Stimulated activated CD4-positive, alpha-beta T cell treated with anti-CD3 and anti-CD28 coated beads, Interleukin-15, amount 100 ng/mL, for 1 hour (primary cell): ENCODE results near the gene DCAF6.
A peak's percentile ranks its signal among the peaks of the same experiment; 100 is the strongest.
"Not testable (repeated sequence)": the region's sequence is repeated elsewhere in the genome, so short reads cannot be mapped to it uniquely, and the experiment has no call there.

Experiments
- DNase-seq, 2 donors: peaks; one replicate each; pipeline ENCODE4 v3.0.0-alpha.2; 2020; ENCODE audit warnings: low read depth in 1 of 2, low spot score in 1 of 2

The DCAF6 gene

DNA sequence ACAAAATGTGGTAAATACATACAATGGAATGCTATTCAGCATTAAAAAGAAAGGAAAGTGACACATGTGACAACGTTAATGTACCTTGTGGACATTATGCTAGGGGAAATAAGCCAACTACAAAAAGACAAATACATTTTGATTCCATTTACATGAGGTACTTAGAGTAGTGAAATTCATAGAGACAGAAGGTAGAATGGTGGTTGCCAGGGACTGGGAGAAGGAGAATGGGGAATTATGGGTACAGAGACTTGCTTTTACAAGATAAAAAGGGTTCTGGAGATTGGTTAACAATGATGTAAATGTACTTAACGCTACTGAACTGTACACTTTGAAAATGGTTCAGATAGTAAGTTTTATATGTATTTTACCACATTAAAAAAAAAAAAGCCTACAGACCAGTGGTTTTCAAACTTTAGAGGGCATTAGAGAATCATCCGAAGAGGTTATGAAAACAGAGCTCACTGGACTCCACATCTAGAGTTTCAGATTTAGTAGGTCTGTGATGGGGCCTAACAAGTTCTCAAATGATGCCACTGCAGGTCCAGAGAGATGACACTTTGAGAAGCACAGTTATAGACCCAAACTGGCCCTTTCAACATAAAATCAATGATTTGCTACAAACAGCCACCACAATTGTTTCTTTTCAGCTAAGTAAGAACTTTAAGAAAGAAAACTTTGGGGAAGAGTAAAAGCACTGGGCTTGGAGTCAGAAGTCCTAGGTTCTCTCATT, 13.0 kb upstream of the DCAF6 start:
- no peak for DNase-seq

DNA sequence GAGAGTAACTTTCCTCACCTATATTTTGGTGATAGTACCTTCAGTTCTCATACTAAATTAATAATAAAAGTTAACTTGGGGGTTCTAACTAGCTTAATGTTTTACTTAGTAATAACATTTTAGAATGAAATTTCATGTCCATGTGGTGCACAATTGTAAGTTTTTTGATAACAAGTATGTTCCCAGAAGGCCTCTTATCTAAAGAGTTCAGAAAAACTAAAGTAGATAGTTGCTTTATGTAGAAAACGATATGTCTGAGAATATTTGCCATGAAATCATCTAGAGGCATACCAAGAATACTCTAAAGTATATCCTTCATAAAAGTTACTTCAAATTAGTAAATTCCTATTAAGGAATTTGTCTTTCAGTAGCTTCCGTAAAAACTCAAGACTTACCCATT, 12.4 kb upstream of the DCAF6 start:
- DNase-seq = no peak

DNA sequence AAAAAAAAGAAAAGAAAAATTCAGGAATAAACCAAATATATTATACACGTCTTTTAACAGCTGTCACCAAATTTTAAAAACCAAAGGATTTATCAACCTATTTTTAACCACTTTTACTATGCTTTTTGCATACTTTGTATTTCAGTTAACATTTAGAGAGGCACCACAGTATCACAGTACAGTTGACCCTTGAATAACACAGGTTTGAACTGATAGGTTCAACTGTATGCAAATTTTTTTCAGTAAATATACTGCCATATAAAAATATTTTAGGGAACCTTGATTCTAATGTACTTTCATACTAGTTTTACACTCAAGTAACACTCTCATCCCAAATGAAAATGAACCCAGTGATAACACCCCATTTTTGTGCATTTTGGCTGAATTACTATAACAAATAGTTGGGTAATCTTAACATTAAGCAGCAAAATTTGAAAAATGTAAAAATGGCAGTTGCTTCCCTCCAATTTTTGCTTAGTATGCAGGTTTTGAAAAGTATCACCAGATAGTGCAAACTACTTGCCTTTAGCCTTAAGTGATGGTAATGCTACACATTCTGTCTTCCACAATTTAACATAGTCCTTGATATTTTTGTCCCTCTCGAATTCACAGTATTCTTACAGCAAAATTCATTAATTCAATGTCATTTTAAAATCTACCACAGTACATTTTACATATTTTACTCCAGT, 11.8 kb upstream of the DCAF6 start:
- DNase-seq = no peak

DNA sequence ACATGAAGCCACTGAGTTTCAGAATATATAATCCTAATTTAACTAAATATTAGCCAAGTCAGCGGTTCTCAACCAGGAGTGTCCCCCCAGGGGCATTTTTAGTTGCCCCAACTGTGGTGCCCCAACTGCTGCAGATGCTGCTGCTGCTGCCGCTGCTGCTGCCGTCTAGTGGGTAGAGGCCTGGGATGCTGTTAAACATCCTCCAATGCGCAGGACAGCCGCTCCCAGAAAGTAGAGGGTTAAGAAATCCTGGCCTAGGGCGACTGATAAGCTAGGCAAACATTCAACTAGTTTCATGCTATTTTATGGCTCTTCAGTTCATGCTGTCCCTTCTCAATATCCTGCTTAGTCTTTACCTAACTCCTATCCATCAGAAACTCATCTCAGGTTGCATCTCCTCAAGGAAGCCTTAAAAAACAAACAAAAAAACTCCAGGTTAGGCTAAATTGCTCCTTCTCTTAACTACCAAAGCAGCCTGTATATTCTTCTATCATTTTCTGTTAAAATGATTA, 9.9 kb upstream of the DCAF6 start:
- no peak for DNase-seq

- no peak for DNase-seq
Measured at GRCh38 chr1:167927046-167927754, 9.3 kb upstream of the DCAF6 start.

GRCh38 chr1:167928457-167928852, 8.0 kb upstream of the DCAF6 start:
- no peak for DNase-seq

DNA sequence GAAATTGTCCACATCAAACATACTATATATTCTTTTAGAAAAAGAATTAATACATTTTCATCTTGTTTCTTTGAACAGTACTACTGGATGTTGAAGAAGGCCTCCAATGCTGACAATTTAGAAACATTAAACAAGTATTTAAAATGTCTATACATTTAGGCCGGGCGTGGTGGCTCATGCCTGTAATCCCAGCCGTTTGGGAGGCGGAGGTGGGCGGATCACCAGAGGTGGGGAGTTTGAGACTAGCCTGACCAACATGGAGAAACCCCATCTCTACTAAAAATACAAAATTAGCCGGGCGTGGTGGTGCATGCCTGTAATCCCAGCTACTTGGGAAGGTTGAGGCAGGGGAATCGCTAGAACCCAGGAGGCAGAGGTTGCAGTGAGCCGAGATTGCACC, 7.6 kb upstream of the DCAF6 start:
- not testable (repeated sequence) for DNase-seq

DNA sequence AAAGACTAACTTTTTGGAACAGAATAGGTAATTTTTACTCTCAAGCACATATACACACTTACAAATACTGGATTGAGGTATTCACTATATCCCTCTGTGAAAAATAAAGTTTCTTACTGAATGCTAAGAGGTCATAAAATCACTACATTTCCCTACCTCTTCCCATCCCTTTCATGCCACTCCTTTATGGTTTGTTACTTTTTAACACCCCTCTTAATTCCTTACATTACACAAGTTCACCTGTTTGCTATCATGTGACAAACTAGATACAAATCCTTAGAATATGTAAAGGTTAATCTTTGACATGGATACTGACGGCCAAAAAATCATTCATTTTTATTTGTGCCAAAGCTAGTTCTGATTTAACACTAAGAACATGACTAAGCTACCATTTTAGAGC, 6.8 kb upstream of the DCAF6 start:
- no peak for DNase-seq

GRCh38 chr1:167933788-167934187, 2.7 kb upstream of the DCAF6 start:
- DNase-seq = no peak

DNA sequence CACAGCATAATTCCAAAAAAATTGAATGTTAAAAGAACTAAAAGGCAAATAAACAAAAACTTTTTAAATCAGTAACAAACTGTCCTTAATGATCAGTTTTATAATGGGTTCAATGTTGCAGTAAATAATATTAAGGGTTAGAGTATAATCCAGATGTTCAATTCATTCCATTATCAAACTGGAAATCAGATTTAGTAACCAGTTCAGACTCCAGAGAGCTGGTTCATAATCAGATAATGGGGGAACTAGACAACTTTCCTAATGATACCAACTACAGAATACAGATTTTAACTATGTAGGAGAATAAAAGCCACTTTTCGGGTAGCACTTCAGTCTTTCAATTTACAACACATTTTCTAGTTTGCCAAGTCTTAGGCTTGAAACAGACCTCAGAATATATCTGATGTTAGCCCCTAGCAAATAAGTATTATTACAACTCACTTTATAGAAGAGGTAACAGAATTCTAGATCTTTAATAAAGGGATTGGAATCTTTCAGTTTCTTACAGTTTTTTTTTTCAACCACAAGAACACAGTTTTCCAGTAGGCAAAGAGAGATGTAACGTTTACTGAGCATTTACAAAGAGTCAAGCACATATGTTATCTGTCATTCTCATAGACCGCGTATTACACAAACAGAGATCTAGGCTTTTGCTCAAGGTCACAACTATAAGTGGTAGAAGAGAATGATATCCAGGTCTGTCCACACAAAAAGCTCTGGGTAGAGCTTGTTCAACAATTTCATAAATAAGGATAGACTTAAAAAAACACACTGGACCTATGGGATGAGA, 1.9 kb upstream of the DCAF6 start:
- no peak for DNase-seq

- DNase-seq = peak in 1 of 2 donors; percentile 5
Measured at GRCh38 chr1:167935216-167936067, 1.0 kb upstream of the DCAF6 start.

DNA sequence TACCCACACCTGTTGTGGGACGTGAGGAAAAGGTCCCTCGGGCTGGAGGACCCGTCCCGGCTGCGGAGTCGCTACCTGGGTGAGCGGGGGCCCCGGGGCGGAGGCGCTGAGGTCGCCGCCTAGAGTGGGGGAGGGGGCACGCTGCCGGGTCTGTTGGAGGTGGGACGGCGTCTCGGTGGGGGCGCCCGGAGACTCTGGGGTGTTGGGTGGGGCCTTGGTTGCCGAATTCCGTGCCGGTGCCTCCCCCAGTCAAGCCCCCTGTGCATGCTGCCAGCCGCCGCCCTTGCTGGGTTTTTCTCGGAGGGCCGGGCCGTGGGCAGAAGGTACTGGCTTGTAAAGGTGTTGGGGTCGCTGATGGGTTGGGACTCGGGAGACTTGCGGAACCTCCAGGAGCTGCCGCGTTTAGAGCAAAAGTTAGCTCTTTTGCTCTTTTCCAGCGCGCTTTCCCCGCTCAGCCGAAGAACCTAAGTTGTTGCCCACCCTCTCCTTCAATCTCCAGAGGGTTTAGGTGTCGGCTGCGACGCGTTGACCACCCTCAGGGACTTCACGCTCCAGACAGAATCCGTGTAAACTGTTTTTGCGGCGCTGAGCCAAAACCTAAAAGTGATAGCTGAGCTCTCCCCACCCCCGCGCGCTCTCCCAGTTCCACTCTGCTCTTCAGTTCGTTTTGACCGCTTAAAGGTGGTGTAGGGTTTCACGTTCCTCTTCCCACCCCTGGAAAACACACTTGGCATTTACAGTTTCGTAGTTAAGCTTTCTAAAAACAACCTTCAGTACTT, 636 bp downstream of the DCAF6 start, which contains the start of gene MPC2:
TSS of gene MPC2 (minus strand) at position 143 of the 779 bp plus-strand sequence. CDS start 1,231 bp downstream, outside the sequence.
- DNase-seq = peak; percentile 30 to 53

GRCh38 chr1:167937709-167938010, 1.2 kb downstream of the DCAF6 start:
- no peak for DNase-seq

- DNase-seq = no peak
Measured at GRCh38 chr1:167938080-167938636, 1.7 kb downstream of the DCAF6 start.

- no peak for DNase-seq
Measured at GRCh38 chr1:167940264-167940663, 3.8 kb downstream of the DCAF6 start.

DNA sequence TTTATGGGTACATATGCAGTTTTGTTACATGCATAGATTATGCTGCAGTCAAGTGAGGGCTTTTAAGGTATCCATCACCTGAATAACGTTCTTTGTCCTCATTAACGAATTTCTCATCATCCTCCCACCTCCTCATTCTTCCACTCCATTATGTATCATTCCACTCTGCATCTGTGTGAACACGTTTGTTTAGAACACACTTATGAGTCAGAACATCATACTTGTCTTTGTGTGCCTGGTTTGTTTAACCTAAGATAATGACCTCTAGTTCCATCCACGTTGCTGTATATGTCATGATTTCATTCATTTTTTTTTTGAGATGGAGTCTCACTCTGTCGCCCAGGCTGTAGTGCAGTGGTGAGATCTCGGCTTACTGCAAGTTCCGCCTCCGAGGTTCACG, 7.1 kb downstream of the DCAF6 start:
- no peak for DNase-seq

DNA sequence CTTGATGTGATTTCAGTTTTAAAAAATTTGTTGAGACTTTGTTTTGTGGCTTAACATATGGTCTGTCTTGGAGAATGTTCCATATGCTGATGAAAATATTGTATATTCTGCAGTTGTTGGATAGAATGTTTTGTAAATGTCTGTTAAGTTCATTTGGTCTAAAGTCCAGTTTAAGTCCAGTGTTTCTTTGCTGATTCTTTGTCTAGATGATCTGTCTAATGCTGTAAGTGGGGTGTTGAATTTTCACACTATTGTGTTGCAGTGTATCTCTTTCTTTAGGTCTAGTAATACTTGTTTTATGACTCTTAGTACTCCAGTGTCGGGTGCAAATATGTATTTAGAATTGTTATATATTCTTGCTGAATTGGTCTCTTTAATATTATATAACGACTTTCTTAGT, 11.2 kb downstream of the DCAF6 start:
- DNase-seq = no peak

- DNase-seq = no peak
Measured at GRCh38 chr1:167949785-167950184, 13.3 kb downstream of the DCAF6 start.

DNA sequence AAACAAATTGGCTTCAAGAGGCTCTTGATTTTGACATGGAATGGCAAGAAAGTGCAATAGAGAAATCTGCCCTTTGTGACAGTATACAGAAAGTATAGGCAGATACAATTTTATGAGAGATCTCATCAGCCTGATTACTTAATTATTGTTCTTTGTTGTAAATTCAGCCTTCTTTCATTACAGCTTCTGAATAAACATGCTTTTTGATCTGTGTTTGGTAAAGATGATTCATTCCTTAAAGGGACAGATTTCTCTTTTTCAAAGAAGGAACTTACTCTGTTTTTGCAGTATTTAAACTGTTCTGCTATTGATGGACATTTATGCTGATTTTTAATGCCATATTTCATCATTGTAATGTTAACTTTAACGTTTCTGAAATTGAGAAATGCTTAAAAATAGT, 14.1 kb downstream of the DCAF6 start:
- no peak for DNase-seq
